ENCODE data around the gene OR52E4.

DNA sequence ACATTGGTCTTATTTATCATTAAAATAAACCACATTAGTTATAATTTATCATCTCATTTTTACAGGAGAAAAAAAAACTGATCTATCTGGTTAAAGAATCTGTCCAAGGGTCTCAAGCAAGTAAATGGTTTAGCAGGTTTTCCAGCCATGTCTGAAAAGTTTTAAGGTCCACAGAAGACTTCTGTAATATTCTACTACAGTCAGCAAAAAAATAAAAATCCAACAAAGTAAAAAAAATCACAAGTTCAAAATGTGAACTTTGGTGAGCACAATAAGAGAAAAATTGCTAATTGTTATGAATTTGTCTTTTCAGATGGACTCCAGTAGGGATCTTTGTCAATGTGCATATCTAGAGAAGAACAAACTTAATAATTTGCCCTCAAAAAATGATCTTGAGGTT is 1.3 kb downstream of the OR52E4 start:
- TF ChIP-seq GTF2F1 (IDR thresholded peaks at IDR 0.05; ENCODE audit: low read length) = no peak
- TF ChIP-seq, protein P1, sequence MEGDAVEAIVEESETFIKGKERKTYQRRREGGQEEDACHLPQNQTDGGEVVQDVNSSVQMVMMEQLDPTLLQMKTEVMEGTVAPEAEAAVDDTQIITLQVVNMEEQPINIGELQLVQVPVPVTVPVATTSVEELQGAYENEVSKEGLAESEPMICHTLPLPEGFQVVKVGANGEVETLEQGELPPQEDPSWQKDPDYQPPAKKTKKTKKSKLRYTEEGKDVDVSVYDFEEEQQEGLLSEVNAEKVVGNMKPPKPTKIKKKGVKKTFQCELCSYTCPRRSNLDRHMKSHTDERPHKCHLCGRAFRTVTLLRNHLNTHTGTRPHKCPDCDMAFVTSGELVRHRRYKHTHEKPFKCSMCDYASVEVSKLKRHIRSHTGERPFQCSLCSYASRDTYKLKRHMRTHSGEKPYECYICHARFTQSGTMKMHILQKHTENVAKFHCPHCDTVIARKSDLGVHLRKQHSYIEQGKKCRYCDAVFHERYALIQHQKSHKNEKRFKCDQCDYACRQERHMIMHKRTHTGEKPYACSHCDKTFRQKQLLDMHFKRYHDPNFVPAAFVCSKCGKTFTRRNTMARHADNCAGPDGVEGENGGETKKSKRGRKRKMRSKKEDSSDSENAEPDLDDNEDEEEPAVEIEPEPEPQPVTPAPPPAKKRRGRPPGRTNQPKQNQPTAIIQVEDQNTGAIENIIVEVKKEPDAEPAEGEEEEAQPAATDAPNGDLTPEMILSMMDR (CRISPR knock-in tag; IDR thresholded peaks at IDR 0.05) = no peak

Measured in HepG2 (cell line).